K562 (cell line): ENCODE data around the gene PRIM1. TPM values are rescaled to one million over a fixed set of nuclear protein-coding genes. Genes with fewer than 3 reads are reported as not detected.

ENCODE experiments used
- GTF2E2 ChIP-seq: fragments of 200-800 bp; sonication (Bioruptor generic); IDR thresholded peaks from 2 replicates; pipeline ENCODE4 v1.6.1; 2016; ENCODE audit warnings: missing genetic modification characterization, missing compliant biosample characterization
- KHSRP ChIP-seq: fragments of 450-650 bp; IDR thresholded peaks from 2 replicates; pipeline ENCODE4 v1.6.1; 2017
- NFIX ChIP-seq: fragments of 250-450 bp; sonication (Bioruptor Pico); IDR thresholded peaks from 2 replicates; pipeline ENCODE4 v1.4.0; 2020; ENCODE audit warnings: low read depth, mild to moderate bottlenecking, moderate library complexity
- NR2C2 ChIP-seq, 2 experiments: fragments of 200-800 bp in 1 of 2; sonication (Bioruptor generic) in 1 of 2; sonication (generic) in 1 of 2; formaldehyde crosslinking in 1 of 2; IDR thresholded peaks; 2 replicates each; pipeline versions ENCODE4 v1.6.1 to v1.8.0; 2016 to 2022; ENCODE audit warnings: mild to moderate bottlenecking in 1 of 2, missing compliant biosample characterization in 1 of 2, missing genetic modification characterization in 1 of 2, missing genetic modification reagents in 1 of 2
- PCBP2 ChIP-seq: fragments of 200-400 bp; formaldehyde crosslinking; IDR thresholded peaks from 2 replicates; pipeline ENCODE4 v1.6.1; 2018; ENCODE audit warnings: low read length, low read depth, mild to moderate bottlenecking, moderate library complexity; ENCODE audit not compliant: poor library complexity, severe bottlenecking
- RBM34 ChIP-seq: fragments of 200-400 bp; formaldehyde crosslinking; IDR thresholded peaks from 2 replicates; pipeline ENCODE4 v1.6.1; 2018; ENCODE audit warnings: low read length, borderline replicate concordance; ENCODE audit not compliant: insufficient read depth
- SP2 ChIP-seq: IDR thresholded peaks from 2 replicates; pipeline ENCODE4 v1.6.1; 2011; ENCODE audit warnings: mild to moderate bottlenecking, low read depth, low read length, moderate library complexity; ENCODE audit not compliant: poor library complexity, severe bottlenecking; ENCODE audit errors: extremely low read depth
- XRCC4 ChIP-seq: IDR thresholded peaks from one replicate; pipeline ENCODE4 v1.6.1; 2011; ENCODE audit not compliant: insufficient read depth, insufficient read length; ENCODE audit errors: extremely low read depth
- ZBTB49 ChIP-seq: sonication (generic); formaldehyde crosslinking; IDR thresholded peaks from 2 replicates; pipeline ENCODE4 v1.8.0; 2022; ENCODE audit warnings: missing genetic modification reagents, mild to moderate bottlenecking, borderline replicate concordance
- ZFP91 ChIP-seq: sonication (generic); formaldehyde crosslinking; IDR thresholded peaks from 2 replicates; pipeline ENCODE4 v1.8.0; 2022; ENCODE audit warnings: mild to moderate bottlenecking, missing genetic modification reagents
- ZNF224 ChIP-seq: sonication (generic); formaldehyde crosslinking; IDR thresholded peaks from 2 replicates; pipeline ENCODE4 v1.8.0; 2022; ENCODE audit warnings: mild to moderate bottlenecking, missing genetic modification reagents
- ZNF239 ChIP-seq: fragments of 250-450 bp; sonication (Bioruptor Pico); IDR thresholded peaks from 2 replicates; pipeline ENCODE4 v1.4.0; 2020; ENCODE audit warnings: mild to moderate bottlenecking
- ZNF3 ChIP-seq: fragments of 250-450 bp; sonication (Bioruptor Pico); IDR thresholded peaks from 2 replicates; pipeline ENCODE4 v1.5.0; 2021; ENCODE audit warnings: mild to moderate bottlenecking, moderate library complexity
- ZNF583 ChIP-seq: fragments of 250-450 bp; sonication (Bioruptor Pico); IDR thresholded peaks from 2 replicates; pipeline ENCODE4 v1.4.0; 2020
- polyA plus RNA-seq, 8 experiments: library from polyadenylated mRNA; depleted of rRNA in 4 of 8; stranded (reverse) in 5 of 8; unstranded in 3 of 8; fragments of >200 nt; fragmentation: Nextera tagmentation in 2 of 8; fragmentation: Illumina TruSeq in 1 of 8; extraction: Ambion mirVana in 2 of 8; extraction: Trizol in 1 of 8; gene quantifications; 2 replicates each; pipeline versions ENCODE4 v1.2.1 to v1.2.3, GENCODE V29; 2011 to 2014; ENCODE audit warnings: inconsistent platforms in 1 of 8, missing spikeins in 1 of 8
- total RNA-seq, 7 experiments: library from RNA; depleted of rRNA in 6 of 7; stranded (reverse); fragments of >200 nt in 6 of 7; fragmentation: Illumina TruSeq in 2 of 7; extraction: Trizol in 2 of 7; gene quantifications; 2 replicates each; pipeline versions ENCODE4 v1.2.1 to v1.2.3, GENCODE V29; 2011 to 2021; ENCODE audit warnings: low replicate concordance in 1 of 7

The PRIM1 gene
- total and polyA plus RNA-seq, 9 of the 15 experiments (the other 6 are each of a cell fraction or from before 2014, with no cell fraction given) = 67.2 to 179 (median 140) TPM

GRCh38 chr12:56724972-56725722, 27.0 kb downstream of the PRIM1 start, which contains the start of gene NACA (continued):
- no peak for TF ChIP-seq XRCC4
- no peak for TF ChIP-seq ZNF3 (CRISPR knock-in tag)
- no peak for TF ChIP-seq NFIX (CRISPR knock-in tag)
- 0 out of 2 replicates have a peak, but pooled peaks have one; percentile 51 for TF ChIP-seq ZNF583 (CRISPR knock-in tag)
- no peak for TF ChIP-seq RBM34
- TF ChIP-seq PCBP2 = no peak
- no peak for TF ChIP-seq KHSRP
- TF ChIP-seq ZBTB49 (CRISPR knock-in tag) = 0 out of 2 replicates have a peak, but pooled peaks have one; percentile 30
- TF ChIP-seq ZNF224 (CRISPR knock-in tag) = no peak
- TF ChIP-seq ZFP91 (CRISPR knock-in tag) = no peak
- no peak for TF ChIP-seq ZNF239 (CRISPR knock-in tag)
- TF ChIP-seq NR2C2 (CRISPR knock-in tag; IDR thresholded peaks at IDR 0.05) = peak; percentile 100
- TF ChIP-seq NR2C2 (tag; IDR thresholded peaks at IDR 0.05) = peak; percentile 100
- peak; percentile 90 for TF ChIP-seq GTF2E2 (tag)
- TF ChIP-seq SP2 = peak; percentile 44
